NB4 (cell line): ENCODE measurements around the gene TNFAIP1.

Source experiments
- DNase-seq: peaks from one replicate; pipeline ENCODE4 v3.0.0; 2010; ENCODE audit warnings: low read depth
- H3K4me3 ChIP-seq: one replicate; pipeline ENCODE4 v1.5.1; 2011; ENCODE audit warnings: mild to moderate bottlenecking, low read depth, low read length, moderate library complexity
- CTCF ChIP-seq: IDR thresholded peaks from one replicate; pipeline ENCODE4 v1.5.1; 2012; ENCODE audit warnings: low read depth, low read length
- MYC ChIP-seq: IDR thresholded peaks from 2 replicates; pipeline ENCODE4 v1.6.1; 2011; ENCODE audit warnings: low read depth, low read length
- POLR2A ChIP-seq: IDR thresholded peaks from 2 replicates; pipeline ENCODE4 v1.6.1; 2011; ENCODE audit warnings: mild to moderate bottlenecking; ENCODE audit not compliant: insufficient read length; ENCODE audit errors: extremely low read depth
- TF ChIP-seq, protein P1 (sequence below): IDR thresholded peaks from 2 replicates; pipeline ENCODE4 v1.6.1; 2011; ENCODE audit warnings: low read depth, low read length

The TNFAIP1 gene

DNA sequence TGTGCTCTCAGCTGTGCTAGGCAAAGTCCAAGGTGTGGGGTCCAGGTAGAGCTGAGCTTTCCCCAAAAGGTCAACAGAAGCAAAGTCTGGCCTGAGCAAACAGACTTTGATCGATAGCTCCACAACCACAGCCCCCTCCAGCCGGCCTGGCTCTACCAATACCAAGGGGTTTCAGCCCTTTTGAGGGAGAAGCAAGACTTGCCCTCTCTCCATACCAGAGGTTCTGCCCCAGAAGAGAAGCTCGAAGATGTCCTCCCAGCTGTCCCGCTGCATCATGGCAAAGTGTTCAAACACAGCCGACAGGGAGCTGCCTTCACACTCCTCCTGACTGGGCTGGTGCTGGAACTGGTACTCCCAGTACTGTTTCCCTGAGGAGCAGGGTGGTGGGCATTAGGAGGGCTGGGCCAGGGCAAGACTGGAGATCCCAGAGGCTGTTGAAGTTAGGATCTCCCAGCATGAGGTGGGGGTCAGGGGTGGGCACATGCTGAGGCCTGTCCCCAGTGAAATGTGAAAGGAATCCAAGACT lies 32.8 kb downstream of the TNFAIP1 start:
- DNase-seq, result no peak
- no peak overlapping the region for H3K4me3 ChIP-seq
- TF ChIP-seq, protein P1, sequence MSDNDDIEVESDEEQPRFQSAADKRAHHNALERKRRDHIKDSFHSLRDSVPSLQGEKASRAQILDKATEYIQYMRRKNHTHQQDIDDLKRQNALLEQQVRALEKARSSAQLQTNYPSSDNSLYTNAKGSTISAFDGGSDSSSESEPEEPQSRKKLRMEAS, result no peak

DNA sequence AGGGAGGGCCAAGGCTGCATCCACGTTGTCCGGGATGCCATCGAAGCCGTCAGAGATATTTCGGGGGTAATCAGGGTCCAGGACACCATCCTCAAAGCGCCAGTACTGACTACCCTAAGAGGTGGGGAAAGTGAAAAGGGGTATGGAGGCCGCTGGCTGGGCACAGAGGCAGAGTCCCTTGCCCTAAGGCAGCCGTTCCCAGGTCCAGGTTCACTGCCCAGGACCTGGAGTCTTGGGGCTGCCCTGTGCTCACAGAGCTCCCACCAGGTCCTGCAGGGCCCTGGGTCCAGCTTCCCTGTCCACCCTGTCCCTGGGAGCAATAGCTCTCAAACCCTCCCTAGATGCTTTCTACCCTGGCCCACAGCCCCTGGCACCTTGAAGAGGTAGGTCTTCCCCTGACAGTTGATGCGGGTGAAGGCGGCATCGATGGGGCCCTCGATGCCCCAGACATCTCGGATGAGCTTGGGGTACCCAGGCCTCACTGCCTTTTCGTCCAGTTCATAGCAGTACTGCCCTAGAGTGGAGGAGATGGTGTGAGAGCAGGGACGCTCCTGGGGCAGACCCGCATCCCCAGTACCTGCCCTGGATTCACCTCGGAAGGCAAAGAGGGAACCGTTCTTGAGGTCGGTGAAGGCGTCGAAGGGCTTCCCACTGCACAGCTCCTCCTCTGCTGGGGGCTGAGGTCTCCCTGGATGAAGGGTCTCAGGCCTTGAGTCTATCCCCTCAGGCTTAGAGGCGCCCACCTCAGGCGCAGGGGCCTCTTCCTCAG lies 33.5 kb downstream of the TNFAIP1 start:
- TF ChIP-seq CTCF (no peak), POLR2A (no peak), MYC (no peak)
- TF ChIP-seq, protein P1, result no peak
- H3K4me3 ChIP-seq, result no peak overlapping the region

DNA sequence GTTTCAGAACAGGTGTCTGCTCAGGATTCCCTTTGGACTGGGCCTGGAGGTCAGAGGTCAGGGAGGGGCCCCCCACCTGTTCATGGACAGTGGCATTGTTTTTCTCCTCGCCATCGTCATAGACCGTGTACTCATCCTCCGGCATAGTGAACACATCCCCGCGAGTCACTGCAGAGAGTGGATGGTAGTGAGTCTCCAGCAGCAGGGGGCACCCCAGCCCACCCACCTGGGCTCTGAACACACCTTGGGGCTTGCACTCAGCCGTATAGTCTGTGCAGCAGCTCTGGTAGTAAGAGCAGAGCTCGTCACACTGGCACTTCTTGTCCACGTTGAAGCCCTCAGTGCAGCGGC lies 34.1 kb downstream of the TNFAIP1 start:
- no peak for TF ChIP-seq POLR2A
- TF ChIP-seq, protein P1, result no peak
- TF ChIP-seq MYC, result no peak
- TF ChIP-seq CTCF, result no peak
- no peak overlapping the region for H3K4me3 ChIP-seq
- no peak for DNase-seq

More for the DNA sequence above, 33.5 kb downstream of the TNFAIP1 start:
- DNase-seq, result no peak

DNA sequence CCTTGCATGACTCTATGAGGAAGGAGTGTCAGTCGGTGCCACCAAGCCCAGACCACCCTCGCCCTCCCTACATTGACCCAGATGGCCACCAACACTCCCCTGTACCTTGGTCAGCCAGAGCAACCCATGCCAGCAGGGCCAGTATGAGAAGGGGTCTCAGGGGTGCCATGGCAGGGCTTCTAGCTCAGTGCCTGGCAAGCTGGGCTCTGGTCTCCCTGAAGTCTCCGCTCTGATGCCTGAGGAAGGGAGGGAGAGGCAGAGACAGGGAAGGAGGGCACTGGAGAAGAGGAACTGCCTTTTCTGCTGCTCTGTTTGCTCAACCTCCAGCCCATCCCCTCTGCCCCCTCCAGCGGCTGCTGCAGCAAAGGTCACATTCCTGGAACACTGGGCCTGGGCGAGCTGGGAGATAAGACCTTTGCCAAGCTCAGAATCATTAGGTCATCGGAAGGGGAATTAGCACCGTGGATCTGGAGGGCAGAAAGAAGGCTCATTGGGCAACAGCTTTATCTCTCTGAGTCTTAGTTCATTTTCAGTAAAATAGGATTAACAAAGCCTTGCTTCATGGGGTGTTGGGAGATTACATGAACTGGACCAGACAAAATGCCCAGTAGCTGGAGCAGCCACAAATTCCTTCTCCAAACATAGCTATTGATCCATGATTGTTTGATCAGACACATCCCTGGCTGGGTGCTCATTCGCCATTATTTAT lies 34.6 kb downstream of the TNFAIP1 start, which contains the start of gene VTN:
VTN (minus strand) TSS at position 273 of the 709 bp plus-strand sequence; CDS start at position 169, 104 bp downstream.
- no peak within 1 kb of the TSS for H3K4me3 ChIP-seq
- TF ChIP-seq, protein P1, result no peak
- TF ChIP-seq CTCF, result peak; percentile 5
- peak; percentile 45 for DNase-seq

GRCh38 chr17:28370744-28371103 lies 35.2 kb downstream of the TNFAIP1 start:
- TF ChIP-seq MYC, result no peak
- no peak for TF ChIP-seq POLR2A
- TF ChIP-seq CTCF, result no peak
- TF ChIP-seq, protein P1, result no peak
- no peak overlapping the region for H3K4me3 ChIP-seq
- DNase-seq, result no peak
